WTC11 (cell line): Measurements from ENCODE around the gene C1QTNF12. TPM values are rescaled to one million over a fixed set of nuclear protein-coding genes. Genes with fewer than 3 reads are reported as not detected.

ENCODE experiments used
- ATAC-seq: fragments of 200-7000 bp; cut with Tn5 transposase; 2 replicates; pipeline ENCODE4 v1.10.0; 2021; ENCODE audit warnings: mild to moderate bottlenecking, moderate library complexity
- CTCF ChIA-PET: fragments of 300-600 bp; sonication (Branson Sonifier 250); formaldehyde crosslinking; loops from one replicate; lab custom pipeline; 2021; ENCODE audit warnings: antibody characterized with exemption; lab: Charles Lee
- POLR2A ChIA-PET: fragments of 350-600 bp; sonication (Branson Sonifier 250); formaldehyde crosslinking; loops from one replicate; lab custom pipeline; 2021; ENCODE audit warnings: antibody characterized with exemption; lab: Charles Lee
- DNase-seq: peaks from one replicate; pipeline ENCODE4 v3.0.0; 2021; ENCODE audit warnings: low spot score
- H3K27ac Mint-ChIP-seq: 2 replicates; pipeline ENCODE4 v1.8.0; 2021; ENCODE audit warnings: mixed read lengths
- H3K27me3 Mint-ChIP-seq: 2 replicates; pipeline ENCODE4 v1.8.0; 2021; ENCODE audit warnings: low read depth, mild to moderate bottlenecking, moderate library complexity, mixed read lengths
- H3K36me3 Mint-ChIP-seq: 2 replicates; pipeline ENCODE4 v1.8.0; 2021; ENCODE audit warnings: mixed read lengths
- H3K4me1 Mint-ChIP-seq: 2 replicates; pipeline ENCODE4 v1.8.0; 2022; ENCODE audit warnings: mixed read lengths
- H3K4me3 Mint-ChIP-seq: 2 replicates; pipeline ENCODE4 v1.8.0; 2021; ENCODE audit warnings: mild to moderate bottlenecking, moderate library complexity, mixed read lengths
- H3K9me3 Mint-ChIP-seq: 2 replicates; pipeline ENCODE4 v1.8.0; 2021; ENCODE audit warnings: mixed read lengths
- ATF6 ChIP-seq: sonication (generic); formaldehyde crosslinking; IDR thresholded peaks from 2 replicates; pipeline ENCODE4 v1.8.1; 2023; ENCODE audit warnings: mild to moderate bottlenecking, missing genetic modification reagents
- CDX4 ChIP-seq: fragments of 250-450 bp; sonication (Bioruptor Pico); IDR thresholded peaks from 2 replicates; pipeline ENCODE4 v1.9.0; 2021; ENCODE audit warnings: moderate library complexity, mild to moderate bottlenecking, inconsistent platforms, borderline replicate concordance
- E2F5 ChIP-seq: sonication (generic); formaldehyde crosslinking; IDR thresholded peaks from 2 replicates; pipeline ENCODE4 v1.8.1; 2022; ENCODE audit warnings: mild to moderate bottlenecking, moderate library complexity, missing genetic modification reagents
- IRF1 ChIP-seq: sonication (generic); formaldehyde crosslinking; IDR thresholded peaks from 2 replicates; pipeline ENCODE4 v1.8.0; 2023; ENCODE audit warnings: missing genetic modification reagents
- IRF2 ChIP-seq: sonication (generic); formaldehyde crosslinking; IDR thresholded peaks from 2 replicates; pipeline ENCODE4 v1.8.0; 2022; ENCODE audit warnings: low read depth, missing genetic modification reagents, borderline replicate concordance
- JUN ChIP-seq: sonication (generic); formaldehyde crosslinking; IDR thresholded peaks from 2 replicates; pipeline ENCODE4 v1.8.0; 2023; ENCODE audit warnings: mild to moderate bottlenecking, missing genetic modification reagents
- MXD4 ChIP-seq: fragments of 250-450 bp; sonication (Bioruptor Pico); IDR thresholded peaks from 2 replicates; pipeline ENCODE4 v1.8.0; 2021; ENCODE audit warnings: mild to moderate bottlenecking, moderate library complexity, borderline replicate concordance
- NFYB ChIP-seq: sonication (generic); formaldehyde crosslinking; conservative IDR thresholded peaks from 2 replicates; pipeline ENCODE4 v1.8.0; 2022; ENCODE audit warnings: low read depth, missing genetic modification reagents
- OVOL2 ChIP-seq: fragments of 250-450 bp; sonication (Bioruptor Pico); IDR thresholded peaks from 2 replicates; pipeline ENCODE4 v1.9.0; 2021; ENCODE audit warnings: mild to moderate bottlenecking, borderline replicate concordance
- SMAD3 ChIP-seq: sonication (generic); formaldehyde crosslinking; IDR thresholded peaks from 2 replicates; pipeline ENCODE4 v1.8.0; 2022; ENCODE audit warnings: missing genetic modification reagents, mild to moderate bottlenecking, borderline replicate concordance
- SOX15 ChIP-seq: fragments of 250-450 bp; sonication (Bioruptor Pico); IDR thresholded peaks from 2 replicates; pipeline ENCODE4 v1.9.0; 2021; ENCODE audit warnings: mild to moderate bottlenecking
- ZBTB21 ChIP-seq: sonication (generic); formaldehyde crosslinking; IDR thresholded peaks from 2 replicates; pipeline ENCODE4 v1.8.1; 2023; ENCODE audit warnings: mild to moderate bottlenecking, missing genetic modification reagents, borderline replicate concordance
- ZBTB43 ChIP-seq: sonication (generic); formaldehyde crosslinking; IDR thresholded peaks from 2 replicates; pipeline ENCODE4 v1.8.1; 2023; ENCODE audit warnings: mild to moderate bottlenecking, missing genetic modification reagents
- ZNF232 ChIP-seq: sonication (generic); formaldehyde crosslinking; IDR thresholded peaks from 2 replicates; pipeline ENCODE4 v1.8.0; 2022; ENCODE audit warnings: mild to moderate bottlenecking, missing genetic modification reagents
- ZNF281 ChIP-seq: sonication (generic); formaldehyde crosslinking; IDR thresholded peaks from 2 replicates; pipeline ENCODE4 v1.8.0; 2023; ENCODE audit warnings: mild to moderate bottlenecking, missing genetic modification reagents
- ZNF512 ChIP-seq: sonication (generic); formaldehyde crosslinking; IDR thresholded peaks from 2 replicates; pipeline ENCODE4 v1.8.1; 2022; ENCODE audit warnings: missing genetic modification reagents, borderline replicate concordance
- ZNF532 ChIP-seq: fragments of 250-450 bp; sonication (Bioruptor Pico); IDR thresholded peaks from 2 replicates; pipeline ENCODE4 v1.9.0; 2021; ENCODE audit warnings: mild to moderate bottlenecking, borderline replicate concordance
- total RNA-seq: library from RNA; stranded (reverse); gene quantifications from 3 replicates; pipeline ENCODE4 v1.2.3, GENCODE V29; 2021

Gene C1QTNF12
- total RNA-seq, 1 experiment from 2014 or later = 10.3 TPM

GRCh38 chr1:1279028-1279427 lies 32.5 kb upstream of the C1QTNF12 start:
- POLR2A ChIA-PET = interaction anchor here (0.6 to 1.1 kb wide), 2 partner anchors 17 to 21 kb away, joined by 3 to 4 read pairs; no protein-coding TSS in a partner anchor
- H3K36me3 Mint-ChIP-seq = no peaks in the 10 kb centered on the region
- ATAC-seq = no peak
- H3K9me3 Mint-ChIP-seq = peaks cover 5% of the 10 kb centered on the region
- no peak for DNase-seq
- H3K4me1 Mint-ChIP-seq = peaks cover 3% of the 10 kb centered on the region; the same call in 1 of the 2 replicates
- CTCF ChIA-PET = interaction anchor here (0.6 to 1.9 kb wide), 6 partner anchors 9 to 340 kb away, joined by 3 to 10 read pairs (median 5); no protein-coding TSS in a partner anchor
- TF ChIP-seq ZBTB21 (no peak), JUN (CRISPR knock-in tag) (no peak), CDX4 (CRISPR knock-in tag) (no peak), ZNF232 (no peak), IRF1 (CRISPR knock-in tag) (no peak), MXD4 (no peak)
- H3K27me3 Mint-ChIP-seq = no peaks in the 10 kb centered on the region
- no peak overlapping the region for H3K4me3 Mint-ChIP-seq
- no peak overlapping the region for H3K27ac Mint-ChIP-seq

GRCh38 chr1:1278620-1279019 lies 32.1 kb upstream of the C1QTNF12 start:
- Mint-ChIP-seq H3K9me3 (peaks cover 5% of the 10 kb centered on the region), H3K4me3 (no peak overlapping the region), H3K36me3 (no peaks in the 10 kb centered on the region), H3K27ac (no peak overlapping the region), H3K4me1 (peaks cover 3% of the 10 kb centered on the region; the same call in 1 of the 2 replicates), H3K27me3 (no peaks in the 10 kb centered on the region)
- ATAC-seq (no peak), DNase-seq (peak; percentile 13)
- ChIA-PET CTCF (interaction anchor here (0.6 to 2.3 kb wide), 5 partner anchors 9 to 339 kb away, joined by 4 to 10 read pairs (median 5); no protein-coding TSS in a partner anchor), POLR2A (interaction anchor here (0.6 kb wide), 1 partner anchor 21 kb away, joined by 3 read pairs; no protein-coding TSS in a partner anchor)
- TF ChIP-seq ZNF532 = no peak
- TF ChIP-seq ZBTB43 (CRISPR knock-in tag) = no peak
- no peak for TF ChIP-seq NFYB (CRISPR knock-in tag)
- no peak for TF ChIP-seq IRF1 (CRISPR knock-in tag)
- no peak for TF ChIP-seq CDX4 (CRISPR knock-in tag)
- TF ChIP-seq ZNF281 = no peak
- TF ChIP-seq ZNF512 (CRISPR knock-in tag) = no peak
- no peak for TF ChIP-seq SOX15 (CRISPR knock-in tag)
- TF ChIP-seq OVOL2 = no peak
- TF ChIP-seq IRF2 = no peak
- no peak for TF ChIP-seq SMAD3 (CRISPR knock-in tag)
- TF ChIP-seq E2F5 (CRISPR knock-in tag) = no peak
- TF ChIP-seq ATF6 (CRISPR knock-in tag) = no peak
